GM20431 (cell line): ENCODE measurements around the gene ANP32E.
"Not testable (repeated sequence)": the region's sequence is repeated elsewhere in the genome, so short reads cannot be mapped to it uniquely, and the experiment has no call there.

Experiments
- in situ Hi-C: fragments of 300-500 bp; cut with MseI, MboI; formaldehyde crosslinking; loops from one replicate; pipeline ENCODE4 v1.15.0; 2020; ENCODE audit warnings: low sequenced_read_pairs; ENCODE audit not compliant: unreplicated experiment

Gene ANP32E

DNA sequence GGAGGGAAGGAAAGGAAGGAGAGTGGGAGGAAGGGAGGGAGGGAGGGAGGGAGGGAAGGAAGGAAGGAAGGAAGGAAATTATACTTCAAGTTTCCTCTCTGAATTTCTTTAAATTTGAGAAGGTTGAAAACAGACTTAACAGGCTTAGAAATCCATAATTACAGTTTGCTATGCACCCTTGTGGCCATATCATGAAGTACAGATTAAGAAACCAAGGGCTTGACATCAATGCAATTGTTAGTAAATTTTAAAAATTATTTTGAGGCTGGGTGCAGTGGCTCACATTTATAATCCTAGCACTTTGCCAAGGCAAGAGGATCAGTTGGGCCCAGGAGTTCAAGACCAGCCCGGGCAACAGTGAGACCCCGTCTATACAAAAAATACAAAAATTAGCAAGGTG, 14.4 kb downstream of the ANP32E start:
- in situ Hi-C loops = no loop called here

- in situ Hi-C loops = not testable (repeated sequence)
Observed at GRCh38 chr1:150215855-150216254, 20.1 kb downstream of the ANP32E start.

- in situ Hi-C loops = not testable (repeated sequence)
Observed at GRCh38 chr1:150214099-150214756, 21.7 kb downstream of the ANP32E start.

DNA sequence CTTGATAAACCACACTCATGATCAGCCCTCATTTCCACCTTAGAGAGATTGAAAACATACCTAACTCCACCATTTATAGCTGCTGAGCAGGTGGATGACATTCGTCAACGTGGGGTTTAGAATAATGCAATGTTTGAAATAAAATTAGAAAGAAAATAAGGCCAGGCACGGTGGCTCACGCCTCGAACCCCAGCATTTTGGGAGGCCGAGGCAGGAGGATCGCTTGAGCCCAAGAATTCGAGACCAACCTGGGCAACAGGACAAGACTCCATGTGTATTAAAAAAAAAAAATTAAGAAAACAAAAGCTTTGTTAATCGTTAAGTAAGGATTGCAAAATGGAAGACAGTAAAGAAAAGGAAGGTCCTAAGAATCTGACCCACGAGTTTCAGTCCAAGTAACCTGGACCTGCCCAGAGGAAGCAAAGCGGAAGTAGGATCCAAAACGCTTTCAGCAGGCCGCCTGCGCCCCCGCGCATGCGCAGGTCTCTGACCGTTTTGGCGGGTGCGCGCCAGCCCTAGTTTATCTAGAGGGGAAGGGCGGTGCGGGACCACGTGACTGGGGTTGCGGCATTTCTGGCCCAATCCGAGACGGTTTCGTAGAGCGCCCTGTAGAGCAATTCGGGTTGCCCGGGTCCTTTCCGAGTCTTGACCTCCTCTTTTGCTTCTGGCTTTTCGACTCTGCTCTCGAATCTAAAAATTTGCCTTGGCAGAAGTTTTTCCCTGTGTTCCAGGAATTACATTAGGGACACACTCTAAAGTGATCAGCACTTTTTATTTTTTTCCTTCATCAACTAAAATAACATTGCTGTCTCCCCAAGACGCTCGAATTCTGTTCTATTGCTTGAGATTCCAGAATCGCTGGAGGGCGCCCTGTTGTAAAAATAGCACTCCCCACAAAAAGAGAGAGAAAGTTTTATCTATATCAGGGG, 22.5 kb downstream of the ANP32E start:
- in situ Hi-C loops = no loop called here

DNA sequence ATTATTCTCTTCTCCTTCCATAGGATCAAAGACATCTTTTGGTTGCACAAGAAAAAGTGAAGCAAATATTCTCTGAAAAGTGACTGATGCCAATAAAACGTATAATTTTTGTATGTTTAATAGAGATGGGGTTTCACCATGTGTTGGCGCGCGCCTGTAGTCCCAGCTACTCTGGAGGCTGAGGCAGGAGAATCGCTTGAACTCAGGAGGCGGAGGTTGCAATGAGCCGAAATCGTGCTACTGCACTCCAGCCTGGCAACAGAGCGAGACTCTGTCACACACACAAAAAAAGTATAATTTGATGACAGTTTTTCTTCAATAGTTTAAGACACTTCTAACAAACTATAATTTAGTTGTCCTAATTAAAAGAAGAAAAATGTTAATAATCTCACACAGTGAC, 23.8 kb downstream of the ANP32E start:
- in situ Hi-C loops = no loop called here

DNA sequence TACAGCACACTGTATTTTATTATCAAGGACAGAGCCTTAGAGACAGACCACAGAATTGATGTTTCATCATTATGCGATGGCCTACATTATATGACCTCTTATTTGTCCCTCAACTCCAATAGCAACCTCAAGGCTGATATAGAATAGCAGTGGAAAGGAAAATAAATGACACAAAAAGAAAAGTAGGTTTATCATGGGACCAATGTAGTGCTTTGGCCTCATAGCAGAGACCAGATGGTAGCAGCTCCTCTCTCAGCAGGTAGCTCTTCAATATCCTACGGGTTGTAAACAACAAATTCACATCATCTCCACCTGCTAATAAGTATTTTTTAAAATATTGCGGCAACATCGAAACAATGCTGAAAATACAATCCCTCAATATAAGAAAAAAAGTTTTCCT, 25.2 kb downstream of the ANP32E start:
- in situ Hi-C loops = no loop called here

GRCh38 chr1:150210091-150210490, 25.8 kb downstream of the ANP32E start:
- in situ Hi-C loops = no loop called here

DNA sequence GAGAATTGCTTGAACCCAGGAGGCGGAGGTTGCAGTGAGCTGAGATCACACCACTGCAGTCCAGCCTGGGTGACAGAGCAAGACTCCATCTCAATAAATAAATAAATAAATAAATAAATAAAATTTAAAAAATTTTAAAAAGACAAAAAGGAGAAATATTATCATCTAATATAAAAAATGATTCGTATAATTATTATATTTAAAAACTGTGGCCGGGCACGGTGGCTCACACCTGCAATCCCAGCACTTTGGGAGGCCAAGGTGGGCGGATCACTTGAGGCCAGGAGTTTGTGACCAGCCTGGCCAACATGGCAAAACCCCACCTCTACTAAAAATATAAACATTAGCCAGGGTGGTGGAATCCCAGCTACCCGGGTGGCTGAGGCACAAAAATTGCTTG, 27.5 kb downstream of the ANP32E start:
- in situ Hi-C loops = not testable (repeated sequence)

DNA sequence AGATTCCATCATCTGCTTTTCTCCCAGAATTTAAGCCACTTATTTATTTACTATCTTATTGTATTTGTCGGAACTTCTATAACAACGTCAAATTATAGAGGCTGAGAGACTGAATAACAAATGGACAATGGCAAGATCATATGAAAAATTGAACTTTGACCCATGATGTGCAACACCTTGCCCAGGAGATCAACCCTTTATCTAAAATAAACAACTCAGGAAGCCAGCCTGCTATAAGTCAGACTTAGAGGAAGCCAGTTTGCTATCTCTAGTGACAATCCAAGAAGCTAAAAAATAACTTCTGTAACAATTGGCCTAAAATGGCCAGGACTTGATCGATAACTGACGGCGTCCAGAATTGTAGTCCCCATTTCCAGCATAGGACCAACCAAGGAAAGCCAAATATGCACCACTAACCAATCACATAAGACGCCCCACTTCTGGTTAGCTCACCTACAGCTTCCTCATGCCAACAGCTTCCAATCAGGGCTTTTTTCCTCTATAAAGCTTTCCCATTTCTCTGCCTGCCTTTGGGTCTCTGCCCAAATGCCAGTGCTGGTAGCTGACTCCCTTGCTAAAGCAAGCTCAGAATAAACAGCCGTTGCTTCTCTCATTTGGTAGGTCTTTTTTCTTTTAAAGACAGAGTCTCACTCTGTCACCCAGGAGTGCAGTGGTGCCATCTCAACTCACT, 28.5 kb downstream of the ANP32E start:
- in situ Hi-C loops = no loop called here

GRCh38 chr1:150196417-150196816, 39.5 kb downstream of the ANP32E start:
- in situ Hi-C loops = loop anchor here (25.0 kb wide), 1 partner anchor 259 kb away; the partner anchor contains the start of genes MTMR11 and SF3B4

GRCh38 chr1:150194381-150195031, 41.4 kb downstream of the ANP32E start:
- in situ Hi-C loops = loop anchor here (25.0 kb wide), 1 partner anchor 257 kb away; the partner anchor contains the start of genes MTMR11 and SF3B4

GRCh38 chr1:150192012-150192411, 43.9 kb downstream of the ANP32E start:
- in situ Hi-C loops = loop anchor here (25.0 kb wide), 1 partner anchor 255 kb away; the partner anchor contains the start of genes MTMR11 and SF3B4

DNA sequence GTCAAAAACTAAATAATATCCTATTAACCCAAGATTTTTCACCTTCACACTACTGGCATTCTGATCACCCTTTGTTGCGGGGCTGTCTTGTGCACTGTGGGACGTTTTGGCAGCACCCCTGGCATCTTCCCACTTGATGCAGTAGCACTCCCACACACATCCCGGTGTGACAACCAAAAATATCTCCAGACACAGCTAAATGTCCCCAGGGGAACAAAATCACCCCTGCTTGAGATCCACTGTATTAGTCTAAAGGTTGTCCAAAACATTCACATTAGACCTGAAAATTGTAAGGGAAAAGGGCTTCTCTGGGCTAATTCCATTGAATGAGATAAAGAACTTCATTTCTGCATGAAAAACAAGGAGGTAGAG, 48.4 kb downstream of the ANP32E start:
- in situ Hi-C loops = loop anchor here (25.0 kb wide), 1 partner anchor 250 kb away; the partner anchor contains the start of genes MTMR11 and SF3B4

- in situ Hi-C loops = loop anchor here (25.0 kb wide), 1 partner anchor 250 kb away; the partner anchor contains the start of genes MTMR11 and SF3B4
Observed at GRCh38 chr1:150186789-150187559, 48.9 kb downstream of the ANP32E start.

GRCh38 chr1:150186438-150186788, 49.5 kb downstream of the ANP32E start:
- in situ Hi-C loops = loop anchor here (25.0 kb wide), 1 partner anchor 249 kb away; the partner anchor contains the start of genes MTMR11 and SF3B4

DNA sequence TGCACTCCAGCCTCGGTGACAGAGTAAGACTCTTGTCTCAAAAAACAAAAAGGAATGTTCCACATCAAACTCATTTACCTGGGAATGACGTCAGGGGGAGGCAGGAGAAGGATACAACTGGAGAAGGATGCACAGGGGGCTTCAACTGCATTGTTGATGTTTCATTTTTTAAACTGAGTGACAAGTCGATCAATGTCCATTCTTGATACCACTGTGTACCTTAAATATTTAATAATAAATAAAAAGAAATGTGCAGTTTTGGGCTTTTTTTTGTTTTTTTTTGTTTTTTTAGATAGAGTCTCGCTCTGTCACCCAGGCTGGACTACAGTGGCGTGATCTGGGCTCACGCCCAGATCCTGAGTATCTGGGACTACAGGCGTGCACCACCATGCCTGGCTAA, 50.4 kb downstream of the ANP32E start:
- in situ Hi-C loops = loop anchor here (25.0 kb wide), 1 partner anchor 248 kb away; the partner anchor contains the start of genes MTMR11 and SF3B4

DNA sequence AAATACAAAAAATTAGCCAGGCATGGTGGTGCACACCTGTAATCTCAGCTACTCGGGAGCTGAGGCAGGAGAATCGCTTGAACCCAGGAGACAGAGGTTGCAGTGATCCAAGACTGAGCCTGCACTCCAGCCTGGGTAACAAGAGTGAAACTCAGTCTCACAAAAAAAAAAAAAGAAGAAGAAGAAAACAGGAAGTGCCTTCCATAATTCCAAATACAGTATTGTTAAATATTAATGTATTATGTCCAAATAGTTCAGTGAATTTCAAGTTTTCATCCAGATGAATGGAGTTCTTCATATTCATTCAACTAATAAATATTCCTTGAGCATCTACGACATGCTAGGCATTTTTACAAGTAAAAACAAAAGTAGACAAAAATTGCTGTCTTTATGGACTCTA, 52.9 kb downstream of the ANP32E start:
- in situ Hi-C loops = loop anchor here (25.0 kb wide), 1 partner anchor 246 kb away; the partner anchor contains the start of genes MTMR11 and SF3B4

- in situ Hi-C loops = loop anchor here (25.0 kb wide), 1 partner anchor 245 kb away; the partner anchor contains the start of genes MTMR11 and SF3B4
Observed at GRCh38 chr1:150182247-150182646, 53.7 kb downstream of the ANP32E start.

GRCh38 chr1:150180474-150180873, 55.4 kb downstream of the ANP32E start:
- in situ Hi-C loops = loop anchor here (25.0 kb wide), 1 partner anchor 243 kb away; the partner anchor contains the start of genes MTMR11 and SF3B4
